ENCODE results near the gene ZNF292.

GRCh38 chr6:87155842-87156815 is 764 bp downstream of the ZNF292 start:
- TF ChIP-seq CTCF (conservative IDR thresholded peaks at IDR 0.05) (no peak), EZH2 (IDR thresholded peaks at IDR 0.05; ENCODE audit: low read depth) (no peak)

All from PC-9 (cell line).